ENCODE data around the gene MAML3.

- no peak for TF ChIP-seq CTCF (IDR thresholded peaks at IDR 0.05; ENCODE audit: insufficient read depth, low read depth, low read length)
- no peak for TF ChIP-seq EZH2 (IDR thresholded peaks at IDR 0.05; ENCODE audit: insufficient read depth, low read length)
Observed at GRCh38 chr4:139848028-139848427, 306.0 kb downstream of the MAML3 start.

Data from astrocyte (in vitro differentiated cells and primary cell).